DOHH2 (cell line): ENCODE results near the gene FAM193A.

Experiments used
- H3F3A ChIP-seq: fragments of 200-600 bp; sonication (generic), shearing (Covaris generic); 2 replicates; pipeline ENCODE4 v1.6.0; 2016; ENCODE audit warnings: antibody characterized with exemption, mild to moderate bottlenecking; ENCODE audit not compliant: control insufficient read depth, insufficient read depth
- H3K27ac ChIP-seq: fragments of 200-600 bp; sonication (generic); 2 replicates; pipeline ENCODE4 v1.5.1; 2014; ENCODE audit warnings: low read depth, mild to moderate bottlenecking, low read length, moderate library complexity
- H3K27me3 ChIP-seq: fragments of 200-600 bp; sonication (generic); 2 replicates; pipeline ENCODE4 v1.6.1; 2014; ENCODE audit warnings: mild to moderate bottlenecking, low read length, mixed read lengths; ENCODE audit not compliant: control insufficient read depth
- H3K36me3 ChIP-seq: fragments of 200-600 bp; sonication (generic); 2 replicates; pipeline ENCODE4 v1.6.1; 2014; ENCODE audit warnings: mild to moderate bottlenecking, low read length, moderate library complexity, mixed read lengths; ENCODE audit not compliant: control insufficient read depth
- H3K4me1 ChIP-seq: fragments of 200-600 bp; sonication (generic); 2 replicates; pipeline ENCODE4 v1.6.1; 2014; ENCODE audit warnings: mild to moderate bottlenecking, low read length, mixed read lengths; ENCODE audit not compliant: control insufficient read depth
- H3K4me2 ChIP-seq: fragments of 200-600 bp; sonication (generic); 2 replicates; pipeline ENCODE4 v1.6.0; 2014; ENCODE audit warnings: mild to moderate bottlenecking, low read length, moderate library complexity
- H3K4me3 ChIP-seq: fragments of 200-600 bp; sonication (generic); 2 replicates; pipeline ENCODE4 v1.5.1; 2014; ENCODE audit warnings: mild to moderate bottlenecking, low read length, mixed read lengths
- H3K79me2 ChIP-seq: fragments of 200-600 bp; sonication (generic); 2 replicates; pipeline ENCODE4 v1.6.1; 2014; ENCODE audit warnings: mild to moderate bottlenecking, low read length, mixed read lengths; ENCODE audit not compliant: control insufficient read depth
- H3K9me2 ChIP-seq: fragments of 200-600 bp; sonication (generic); replicated peaks from 2 replicates; pipeline ENCODE4 v1.6.1; 2014; ENCODE audit warnings: mild to moderate bottlenecking, low read length, mixed read lengths; ENCODE audit not compliant: control insufficient read depth
- H3K9me3 ChIP-seq: fragments of 200-600 bp; sonication (generic); 2 replicates; pipeline ENCODE4 v1.6.1; 2014; ENCODE audit warnings: antibody characterized with exemption, low read length, mixed read lengths; ENCODE audit not compliant: control insufficient read depth, insufficient read depth
- H4K20me1 ChIP-seq: fragments of 200-600 bp; sonication (generic); 2 replicates; pipeline ENCODE4 v1.6.0; 2014; ENCODE audit warnings: low read depth, mild to moderate bottlenecking, antibody characterized with exemption, low read length, moderate library complexity; ENCODE audit not compliant: control insufficient read depth, insufficient read depth
- EZH2phosphoT487 ChIP-seq: fragments of 200-600 bp; sonication (generic); IDR thresholded peaks from 2 replicates; pipeline ENCODE4 v1.6.1; 2017; ENCODE audit warnings: borderline replicate concordance, mild to moderate bottlenecking, antibody characterized with exemption, low read length, moderate library complexity, mixed read lengths
- TF ChIP-seq, protein P1 (sequence below): fragments of 200-600 bp; sonication (generic); IDR thresholded peaks from one replicate; pipeline ENCODE4 v1.5.1; 2014; ENCODE audit warnings: antibody characterized with exemption, mild to moderate bottlenecking, low read depth, low read length; ENCODE audit not compliant: poor library complexity, severe bottlenecking

Gene FAM193A

DNA sequence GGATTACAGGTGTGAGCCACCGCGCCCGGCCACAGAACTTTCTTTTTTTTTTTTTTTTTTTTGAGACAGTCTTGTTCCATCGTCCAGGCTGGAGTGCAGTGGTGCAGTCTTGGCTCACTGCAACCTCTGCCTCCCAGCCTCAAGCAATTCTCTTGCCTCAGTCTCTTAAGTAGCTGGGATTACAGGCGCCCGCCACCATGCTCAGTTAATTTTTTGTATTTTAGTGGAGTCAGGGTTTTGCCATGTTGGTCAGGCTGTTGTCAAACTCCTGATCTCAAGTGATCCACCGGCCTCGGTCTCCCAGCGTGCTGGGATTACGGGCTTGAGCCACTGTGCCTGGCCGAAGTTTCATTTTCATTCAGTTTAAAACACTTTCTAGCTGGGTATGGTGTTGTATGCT is 16.4 kb downstream of the FAM193A start:
- peaks cover 96% of the 10 kb centered on the region for H3K79me2 ChIP-seq
- H3K4me1 ChIP-seq: no peaks in the 10 kb centered on the region; the same call in 1 of the 2 replicates
- no peak overlapping the region for H3K4me3 ChIP-seq
- H3K27ac ChIP-seq: no peak overlapping the region
- H3K36me3 ChIP-seq: no peaks in the 10 kb centered on the region
- no peaks in the 10 kb centered on the region for H3K27me3 ChIP-seq
- H3F3A ChIP-seq: no peaks in the 10 kb centered on the region
- H4K20me1 ChIP-seq: peaks cover 13% of the 10 kb centered on the region; the same call in 1 of the 2 replicates
- no peaks in the 10 kb centered on the region for H3K9me2 ChIP-seq
- H3K9me3 ChIP-seq: no peaks in the 10 kb centered on the region
- TF ChIP-seq, protein P1, sequence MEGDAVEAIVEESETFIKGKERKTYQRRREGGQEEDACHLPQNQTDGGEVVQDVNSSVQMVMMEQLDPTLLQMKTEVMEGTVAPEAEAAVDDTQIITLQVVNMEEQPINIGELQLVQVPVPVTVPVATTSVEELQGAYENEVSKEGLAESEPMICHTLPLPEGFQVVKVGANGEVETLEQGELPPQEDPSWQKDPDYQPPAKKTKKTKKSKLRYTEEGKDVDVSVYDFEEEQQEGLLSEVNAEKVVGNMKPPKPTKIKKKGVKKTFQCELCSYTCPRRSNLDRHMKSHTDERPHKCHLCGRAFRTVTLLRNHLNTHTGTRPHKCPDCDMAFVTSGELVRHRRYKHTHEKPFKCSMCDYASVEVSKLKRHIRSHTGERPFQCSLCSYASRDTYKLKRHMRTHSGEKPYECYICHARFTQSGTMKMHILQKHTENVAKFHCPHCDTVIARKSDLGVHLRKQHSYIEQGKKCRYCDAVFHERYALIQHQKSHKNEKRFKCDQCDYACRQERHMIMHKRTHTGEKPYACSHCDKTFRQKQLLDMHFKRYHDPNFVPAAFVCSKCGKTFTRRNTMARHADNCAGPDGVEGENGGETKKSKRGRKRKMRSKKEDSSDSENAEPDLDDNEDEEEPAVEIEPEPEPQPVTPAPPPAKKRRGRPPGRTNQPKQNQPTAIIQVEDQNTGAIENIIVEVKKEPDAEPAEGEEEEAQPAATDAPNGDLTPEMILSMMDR: no peak
- no peak for TF ChIP-seq EZH2phosphoT487
- H3K4me2 ChIP-seq: no peak overlapping the region

DNA sequence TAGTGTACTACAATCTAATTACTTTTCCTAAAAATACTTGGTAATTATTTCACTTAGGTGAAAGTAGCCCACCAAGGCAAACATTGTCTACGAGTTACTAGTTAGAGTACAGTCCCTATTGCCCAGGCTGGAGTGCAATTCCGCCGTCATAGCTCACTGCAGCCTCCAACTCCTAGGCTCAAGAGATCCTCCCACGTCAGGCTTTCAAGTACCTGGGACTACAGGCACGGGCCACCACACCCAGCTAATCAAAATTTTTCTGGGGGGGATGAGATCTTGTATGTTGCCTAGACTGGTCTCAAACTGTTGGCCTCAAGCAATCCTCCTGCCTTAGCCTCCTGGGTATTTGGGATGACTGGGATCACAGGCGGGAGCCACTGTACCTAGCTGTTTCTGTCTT is 21.9 kb downstream of the FAM193A start:
- Histone ChIP-seq H3K27me3 (no peaks in the 10 kb centered on the region), H3K4me3 (no peak overlapping the region), H3K36me3 (peaks cover 2% of the 10 kb centered on the region; the same call in 1 of the 2 replicates), H3K9me2 (no peaks in the 10 kb centered on the region), H3K4me1 (no peaks in the 10 kb centered on the region), H4K20me1 (peaks cover 12% of the 10 kb centered on the region), H3F3A (no peaks in the 10 kb centered on the region), H3K4me2 (no peak overlapping the region), H3K79me2 (peaks cover 99% of the 10 kb centered on the region), H3K9me3 (no peaks in the 10 kb centered on the region), H3K27ac (no peak overlapping the region)
- no peak for TF ChIP-seq EZH2phosphoT487
- TF ChIP-seq, protein P1: no peak

DNA sequence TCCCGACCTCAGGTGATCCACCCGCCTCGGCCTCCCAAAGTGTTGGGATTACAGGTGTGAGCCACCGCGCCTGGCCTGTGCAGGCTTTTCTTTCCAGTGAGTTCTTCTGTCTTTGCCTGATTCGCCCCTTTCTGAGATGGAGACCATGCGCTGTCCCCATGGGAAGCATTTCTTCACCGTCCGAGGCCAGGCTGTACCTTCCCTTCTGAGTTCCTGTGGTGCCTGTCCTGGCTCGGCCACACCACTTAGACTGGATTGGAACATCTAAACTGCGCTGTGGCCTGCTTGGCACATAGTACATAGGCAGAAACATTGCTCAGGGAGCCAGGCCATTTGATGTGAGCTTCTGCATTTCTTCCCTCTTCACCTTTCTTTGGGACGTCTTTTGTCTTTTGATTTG is 23.7 kb downstream of the FAM193A start:
- Histone ChIP-seq H3K27ac (no peak overlapping the region), H3K27me3 (no peaks in the 10 kb centered on the region), H3K79me2 (peaks cover 99% of the 10 kb centered on the region), H3K9me2 (no peaks in the 10 kb centered on the region), H4K20me1 (peaks cover 5% of the 10 kb centered on the region), H3K4me3 (no peak overlapping the region), H3F3A (no peaks in the 10 kb centered on the region), H3K4me2 (no peak overlapping the region), H3K9me3 (no peaks in the 10 kb centered on the region), H3K36me3 (peaks cover 5% of the 10 kb centered on the region; the same call in 1 of the 2 replicates), H3K4me1 (no peaks in the 10 kb centered on the region)
- TF ChIP-seq EZH2phosphoT487: no peak
- TF ChIP-seq, protein P1: no peak

DNA sequence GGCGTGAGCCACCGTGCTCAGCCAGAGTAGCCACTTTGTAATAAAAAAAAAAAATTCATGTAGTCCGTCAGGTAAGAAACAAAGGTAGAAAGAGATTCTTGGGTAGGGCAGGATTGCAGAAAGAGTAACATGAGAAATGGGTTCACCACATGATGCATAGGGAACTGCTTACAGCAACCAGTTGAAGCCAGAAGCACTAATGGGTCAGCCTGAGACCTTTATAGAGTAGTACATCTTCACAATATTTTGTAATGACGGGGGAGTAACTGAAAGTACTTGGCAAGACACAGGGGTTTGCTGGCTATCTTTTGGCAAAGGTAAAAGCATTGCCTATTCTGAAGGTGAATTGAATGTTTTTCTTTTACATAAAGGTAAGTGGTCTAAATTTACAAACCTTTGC is 29.1 kb downstream of the FAM193A start:
- Histone ChIP-seq H3K4me3 (no peak overlapping the region), H3K9me2 (no peaks in the 10 kb centered on the region), H3K79me2 (peaks cover 98% of the 10 kb centered on the region), H3K27ac (no peak overlapping the region), H3K4me2 (no peak overlapping the region), H3K36me3 (peaks cover 5% of the 10 kb centered on the region; the same call in 1 of the 2 replicates), H3F3A (no peaks in the 10 kb centered on the region), H3K27me3 (no peaks in the 10 kb centered on the region), H3K4me1 (no peaks in the 10 kb centered on the region), H3K9me3 (no peaks in the 10 kb centered on the region), H4K20me1 (0 out of 2 replicates have a peak, but pooled peaks cover 9% of the 10 kb centered on the region)
- TF ChIP-seq EZH2phosphoT487: no peak
- TF ChIP-seq, protein P1: no peak
